Measurements from ENCODE around the gene CEMIP2. TPM values are rescaled to one million over a fixed set of nuclear protein-coding genes. Genes with fewer than 3 reads are reported as not detected.

Gene CEMIP2
- total and polyA plus RNA-seq, 2 donors (not counting 1 experiment from before 2014, with no cell fraction given): 35.1 to 45.6 TPM

DNA sequence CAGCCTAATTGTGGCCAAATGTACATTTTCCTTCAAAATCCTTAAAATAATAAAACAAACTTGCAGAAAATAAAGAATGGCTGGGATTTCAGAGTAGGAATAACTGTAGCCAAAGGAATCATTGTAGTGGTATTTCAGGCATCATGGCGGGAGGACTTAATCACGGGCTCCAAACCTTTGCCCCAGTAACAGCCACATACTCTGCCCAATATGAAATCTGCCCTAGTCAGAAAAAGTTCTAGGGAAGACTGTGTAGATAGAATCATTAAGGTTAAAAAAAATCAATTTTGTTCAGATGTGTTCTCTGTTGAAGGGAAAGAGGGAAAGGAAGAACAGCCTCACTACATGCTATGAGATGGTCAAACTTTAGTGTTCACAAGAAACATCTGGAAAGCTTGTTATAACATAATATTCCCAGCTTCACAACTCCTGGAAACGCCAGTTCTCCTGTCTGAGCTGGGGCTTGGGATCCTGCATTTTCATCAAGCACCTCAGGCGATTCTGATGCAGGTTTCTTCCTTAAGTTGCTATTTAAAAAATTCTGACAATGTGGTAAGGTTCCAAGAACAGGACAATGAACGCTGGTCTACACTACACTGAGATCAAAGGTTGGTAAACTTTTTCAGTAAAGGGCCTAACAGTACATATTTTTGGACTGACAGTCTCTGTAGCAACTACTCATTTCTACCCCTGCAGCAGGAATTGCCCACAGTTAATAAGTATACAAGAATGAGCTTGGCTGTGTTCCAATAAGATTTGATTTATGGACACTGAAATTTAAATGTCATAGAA is 87.9 kb downstream of the CEMIP2 start:
- peak; percentile 68 to 81 for DNase-seq (ENCODE audit: low read depth in 2 of 2)
- no peak overlapping the region for H2AFZ ChIP-seq (ENCODE audit: low read length)
- no peak overlapping the region for H3K4me3 ChIP-seq (replicated peaks in 1 of 4; ENCODE audit: control extremely low read depth in 1 of 4, insufficient read depth in 1 of 4, low read depth in 3 of 4, low read length in 4 of 4)
- H3K4me2 ChIP-seq (ENCODE audit: extremely low read depth, insufficient read depth, low read length): peak overlapping the region; percentile 40
- H3K27me3 ChIP-seq (ENCODE audit: control insufficient read depth, insufficient read depth, low read length): no peaks in the 10 kb centered on the region
- H3K9me3 ChIP-seq (ENCODE audit: control insufficient read depth, insufficient read depth, low read depth, low read length): no peaks in the 10 kb centered on the region
- peaks cover 29% of the 10 kb centered on the region for H3K4me1 ChIP-seq (ENCODE audit: control insufficient read depth, extremely low read depth, insufficient read depth, low read length)
- no peaks in the 10 kb centered on the region for H3K79me2 ChIP-seq (ENCODE audit: control insufficient read depth, insufficient read depth, low read length)
- H3K27ac ChIP-seq (ENCODE audit: insufficient read depth, low read length): peak overlapping the region; percentile 13
- H3K36me3 ChIP-seq (ENCODE audit: control insufficient read depth, insufficient read depth, low read length): no peaks in the 10 kb centered on the region
- H3K9ac ChIP-seq (ENCODE audit: insufficient read depth, low read length): no peak overlapping the region
- no peaks in the 10 kb centered on the region for H4K20me1 ChIP-seq (ENCODE audit: control insufficient read depth, extremely low read depth, insufficient read depth, low read length)
- TF ChIP-seq, protein P1, sequence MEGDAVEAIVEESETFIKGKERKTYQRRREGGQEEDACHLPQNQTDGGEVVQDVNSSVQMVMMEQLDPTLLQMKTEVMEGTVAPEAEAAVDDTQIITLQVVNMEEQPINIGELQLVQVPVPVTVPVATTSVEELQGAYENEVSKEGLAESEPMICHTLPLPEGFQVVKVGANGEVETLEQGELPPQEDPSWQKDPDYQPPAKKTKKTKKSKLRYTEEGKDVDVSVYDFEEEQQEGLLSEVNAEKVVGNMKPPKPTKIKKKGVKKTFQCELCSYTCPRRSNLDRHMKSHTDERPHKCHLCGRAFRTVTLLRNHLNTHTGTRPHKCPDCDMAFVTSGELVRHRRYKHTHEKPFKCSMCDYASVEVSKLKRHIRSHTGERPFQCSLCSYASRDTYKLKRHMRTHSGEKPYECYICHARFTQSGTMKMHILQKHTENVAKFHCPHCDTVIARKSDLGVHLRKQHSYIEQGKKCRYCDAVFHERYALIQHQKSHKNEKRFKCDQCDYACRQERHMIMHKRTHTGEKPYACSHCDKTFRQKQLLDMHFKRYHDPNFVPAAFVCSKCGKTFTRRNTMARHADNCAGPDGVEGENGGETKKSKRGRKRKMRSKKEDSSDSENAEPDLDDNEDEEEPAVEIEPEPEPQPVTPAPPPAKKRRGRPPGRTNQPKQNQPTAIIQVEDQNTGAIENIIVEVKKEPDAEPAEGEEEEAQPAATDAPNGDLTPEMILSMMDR (conservative IDR thresholded peaks at IDR 0.05 in 1 of 2, IDR thresholded peaks at IDR 0.05 in 1 of 2; ENCODE audit: low read depth in 1 of 2, low read length in 2 of 2): no peak
- TF ChIP-seq EZH2 (IDR thresholded peaks at IDR 0.05; ENCODE audit: low read length, missing control alignments): no peak

DNA sequence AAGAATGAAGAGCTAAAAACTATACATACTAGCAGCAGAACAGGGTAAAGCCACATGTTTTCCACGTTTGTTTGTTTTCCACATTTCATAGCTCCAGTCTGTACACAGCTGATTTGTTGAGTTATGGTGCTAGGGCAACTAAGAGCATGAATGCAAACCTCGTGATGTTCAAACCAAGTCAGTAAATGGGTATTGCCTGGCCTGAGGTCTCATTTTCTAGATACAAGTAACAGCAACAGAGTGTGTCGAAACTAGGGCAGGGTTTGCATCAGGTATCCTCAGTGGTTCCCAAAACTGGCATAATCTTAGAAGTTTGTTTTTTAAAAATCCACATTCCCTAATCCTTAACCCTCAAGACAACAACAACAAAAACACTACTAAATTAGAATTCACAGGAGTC is 89.3 kb downstream of the CEMIP2 start:
- Histone ChIP-seq H3K9me3 (ENCODE audit: control insufficient read depth, insufficient read depth, low read depth, low read length) (no peaks in the 10 kb centered on the region), H3K27me3 (ENCODE audit: control insufficient read depth, insufficient read depth, low read length) (no peaks in the 10 kb centered on the region), H3K9ac (ENCODE audit: insufficient read depth, low read length) (no peak overlapping the region), H3K4me2 (ENCODE audit: extremely low read depth, insufficient read depth, low read length) (no peak overlapping the region), H3K79me2 (ENCODE audit: control insufficient read depth, insufficient read depth, low read length) (no peaks in the 10 kb centered on the region), H3K4me3 (replicated peaks in 1 of 4; ENCODE audit: control extremely low read depth in 1 of 4, insufficient read depth in 1 of 4, low read depth in 3 of 4, low read length in 4 of 4) (no peak overlapping the region), H2AFZ (ENCODE audit: low read length) (no peak overlapping the region), H3K4me1 (ENCODE audit: control insufficient read depth, extremely low read depth, insufficient read depth, low read length) (peaks cover 29% of the 10 kb centered on the region), H4K20me1 (ENCODE audit: control insufficient read depth, extremely low read depth, insufficient read depth, low read length) (no peaks in the 10 kb centered on the region), H3K36me3 (ENCODE audit: control insufficient read depth, insufficient read depth, low read length) (no peaks in the 10 kb centered on the region), H3K27ac (ENCODE audit: insufficient read depth, low read length) (no peak overlapping the region)
- TF ChIP-seq, protein P1 (conservative IDR thresholded peaks at IDR 0.05 in 1 of 2, IDR thresholded peaks at IDR 0.05 in 1 of 2; ENCODE audit: low read depth in 1 of 2, low read length in 2 of 2): no peak
- no peak for TF ChIP-seq EZH2 (IDR thresholded peaks at IDR 0.05; ENCODE audit: low read length, missing control alignments)
- no peak for DNase-seq (ENCODE audit: low read depth in 2 of 2)

DNA sequence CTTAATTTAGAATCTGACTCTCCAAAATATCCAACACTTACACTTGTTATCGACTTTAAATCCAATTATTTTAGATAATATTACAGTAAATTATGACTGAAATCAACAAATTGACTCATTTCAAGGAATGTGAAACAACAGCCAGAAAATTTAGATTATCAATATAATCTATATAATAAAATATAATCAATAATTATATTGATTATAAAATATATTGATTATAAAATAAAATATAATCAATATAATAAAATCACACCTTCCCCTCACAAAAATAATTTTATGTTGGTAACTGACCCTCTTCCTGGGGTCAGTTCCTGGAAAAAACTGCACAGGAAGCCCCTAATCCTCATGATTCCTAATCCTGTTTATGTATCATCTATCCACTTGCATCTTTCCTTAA is 91.1 kb downstream of the CEMIP2 start:
- DNase-seq (ENCODE audit: low read depth in 2 of 2): no peak
- Histone ChIP-seq H3K4me3 (replicated peaks in 1 of 4; ENCODE audit: control extremely low read depth in 1 of 4, insufficient read depth in 1 of 4, low read depth in 3 of 4, low read length in 4 of 4) (no peak overlapping the region), H3K27ac (ENCODE audit: insufficient read depth, low read length) (no peak overlapping the region), H4K20me1 (ENCODE audit: control insufficient read depth, extremely low read depth, insufficient read depth, low read length) (no peaks in the 10 kb centered on the region), H3K9ac (ENCODE audit: insufficient read depth, low read length) (no peak overlapping the region), H3K4me2 (ENCODE audit: extremely low read depth, insufficient read depth, low read length) (no peak overlapping the region), H3K27me3 (ENCODE audit: control insufficient read depth, insufficient read depth, low read length) (no peaks in the 10 kb centered on the region), H3K36me3 (ENCODE audit: control insufficient read depth, insufficient read depth, low read length) (no peaks in the 10 kb centered on the region), H3K79me2 (ENCODE audit: control insufficient read depth, insufficient read depth, low read length) (no peaks in the 10 kb centered on the region), H3K9me3 (ENCODE audit: control insufficient read depth, insufficient read depth, low read depth, low read length) (no peaks in the 10 kb centered on the region), H2AFZ (ENCODE audit: low read length) (no peak overlapping the region), H3K4me1 (ENCODE audit: control insufficient read depth, extremely low read depth, insufficient read depth, low read length) (peaks cover 29% of the 10 kb centered on the region)
- no peak for TF ChIP-seq EZH2 (IDR thresholded peaks at IDR 0.05; ENCODE audit: low read length, missing control alignments)
- TF ChIP-seq, protein P1 (conservative IDR thresholded peaks at IDR 0.05 in 1 of 2, IDR thresholded peaks at IDR 0.05 in 1 of 2; ENCODE audit: low read depth in 1 of 2, low read length in 2 of 2): no peak

All from fibroblast of lung (primary cell).